Ectodermal cell (in vitro differentiated cells): ENCODE results near the gene OR9Q1.
A peak's percentile ranks its signal among the peaks of the same experiment; 100 is the strongest.

ENCODE experiments used
- H3K27ac ChIP-seq: 2 replicates; pipeline ENCODE4 v1.7.0; 2013; ENCODE audit warnings: mild to moderate bottlenecking, low read depth, low read length; ENCODE audit not compliant: insufficient read depth, poor library complexity, severe bottlenecking
- H3K27me3 ChIP-seq: 2 replicates; pipeline ENCODE4 v1.7.0; 2013; ENCODE audit warnings: mild to moderate bottlenecking, low read length; ENCODE audit not compliant: insufficient read depth, control insufficient read depth, poor library complexity, severe bottlenecking
- H3K36me3 ChIP-seq: one replicate; pipeline ENCODE4 v1.7.0; 2013; ENCODE audit warnings: low read length; ENCODE audit not compliant: control insufficient read depth, insufficient read depth
- H3K4me1 ChIP-seq: one replicate; pipeline ENCODE4 v1.7.0; 2013; ENCODE audit warnings: low read length; ENCODE audit not compliant: control insufficient read depth, insufficient read depth
- H3K4me3 ChIP-seq: 2 replicates; pipeline ENCODE4 v1.7.0; 2013; ENCODE audit warnings: low read depth, low read length, control low read depth; ENCODE audit not compliant: insufficient read depth
- H3K9me3 ChIP-seq: 2 replicates; pipeline ENCODE4 v1.7.0; 2013; ENCODE audit warnings: mild to moderate bottlenecking, low read length, moderate library complexity; ENCODE audit not compliant: control insufficient read depth
- WGBS, 2 experiments: methylation state at CpG; one replicate each; pipeline ENCODE4 v1.1.7; 2013; ENCODE audit warnings: missing lambda C conversion rate in 2 of 2; 5-methylcytosine and 5-hydroxymethylcytosine counted together

The OR9Q1 gene

GRCh38 chr11:58028687-58029411 lies 5.2 kb downstream of the OR9Q1 start:
- no peaks in the 10 kb centered on the region for H3K27me3 ChIP-seq
- H3K36me3 ChIP-seq: no peaks in the 10 kb centered on the region
- no peaks in the 10 kb centered on the region for H3K4me1 ChIP-seq
- H3K4me3 ChIP-seq: no peak overlapping the region
- H3K27ac ChIP-seq: no peak overlapping the region
- no peaks in the 10 kb centered on the region for H3K9me3 ChIP-seq
- WGBS, 2 experiments: 94 to 95% methylated on average over 6 of the region's 6 CpGs

DNA sequence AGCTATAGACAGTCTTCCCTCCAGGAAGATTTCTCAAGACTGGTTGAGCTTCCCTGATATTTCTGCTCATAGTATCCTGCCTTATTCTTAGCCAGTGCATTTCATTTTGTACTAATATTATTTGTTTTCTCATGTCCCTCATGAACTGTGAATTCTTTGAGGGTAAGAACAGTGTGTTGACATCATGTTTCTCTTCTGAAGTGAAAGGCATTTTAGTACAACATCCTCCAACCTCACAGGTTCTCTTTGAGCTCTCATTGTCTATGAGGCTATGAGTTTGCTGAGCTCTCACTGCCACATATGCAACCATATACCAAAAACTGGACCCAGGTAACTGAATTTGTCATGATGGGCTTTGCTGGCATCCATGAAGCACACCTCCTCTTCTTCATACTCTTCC lies 7.0 kb downstream of the OR9Q1 start, which contains the start of gene OR6Q1:
Gene OR6Q1, plus strand, starts transcription at position 301 of the 400 bp plus-strand sequence. Its CDS starts 0 bp downstream, at position 301.
- H3K4me1 ChIP-seq: no peaks in the 10 kb centered on the region
- no peak within 1 kb of the TSS for H3K4me3 ChIP-seq
- no peaks in the 10 kb centered on the region for H3K27me3 ChIP-seq
- no peaks in the 10 kb centered on the region for H3K9me3 ChIP-seq
- no peak within 1 kb of the TSS for H3K27ac ChIP-seq
- no peaks in the 10 kb centered on the region for H3K36me3 ChIP-seq

DNA sequence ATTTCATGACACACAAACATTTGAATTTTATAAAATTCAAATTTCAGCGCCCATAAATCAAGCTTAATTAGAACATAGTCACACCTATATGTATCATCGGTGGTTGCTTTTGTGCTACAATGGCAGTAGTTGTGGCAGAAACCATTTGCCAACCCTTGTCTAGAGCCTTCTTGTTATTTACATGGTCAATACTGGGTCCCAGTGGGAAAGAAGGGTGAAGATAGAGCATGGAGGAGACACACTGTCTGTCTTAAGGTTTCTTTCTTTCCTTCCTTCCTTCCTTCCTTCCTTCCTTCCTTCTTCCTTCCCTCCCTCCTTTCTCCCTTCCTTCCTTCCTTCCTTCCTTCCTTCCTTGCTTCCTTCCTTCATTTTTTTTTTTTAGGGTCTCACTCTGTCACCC lies 10.8 kb downstream of the OR9Q1 start:
- Histone ChIP-seq H3K4me3 (no peak overlapping the region), H3K27me3 (no peaks in the 10 kb centered on the region), H3K9me3 (no peaks in the 10 kb centered on the region), H3K4me1 (no peaks in the 10 kb centered on the region), H3K27ac (no peak overlapping the region), H3K36me3 (no peaks in the 10 kb centered on the region)
- 92 to 97% methylated on average over 2 of the region's 2 CpGs for WGBS, 2 experiments

- no peaks in the 10 kb centered on the region for H3K9me3 ChIP-seq
- H3K36me3 ChIP-seq: no peaks in the 10 kb centered on the region
- no peaks in the 10 kb centered on the region for H3K27me3 ChIP-seq
- no peaks in the 10 kb centered on the region for H3K4me1 ChIP-seq
- H3K27ac ChIP-seq: no peak overlapping the region
- H3K4me3 ChIP-seq: no peak overlapping the region
Measured at GRCh38 chr11:58039589-58039988, 15.9 kb downstream of the OR9Q1 start.

GRCh38 chr11:58043379-58043778 lies 19.7 kb downstream of the OR9Q1 start:
- WGBS, 2 experiments: 65% methylated on average over 2 of the region's 2 CpGs; no CpG with 5 or more reads in 1 of the 2 experiments
- Histone ChIP-seq H3K27me3 (no peaks in the 10 kb centered on the region), H3K4me3 (no peak overlapping the region), H3K27ac (no peak overlapping the region), H3K4me1 (no peaks in the 10 kb centered on the region), H3K9me3 (no peaks in the 10 kb centered on the region), H3K36me3 (no peaks in the 10 kb centered on the region)

- H3K27ac ChIP-seq: no peak overlapping the region
- no peaks in the 10 kb centered on the region for H3K4me1 ChIP-seq
- H3K9me3 ChIP-seq: no peaks in the 10 kb centered on the region
- H3K27me3 ChIP-seq: no peaks in the 10 kb centered on the region
- H3K4me3 ChIP-seq: no peak overlapping the region
- 63 to 88% methylated on average over 1 to 2 of the region's 3 CpGs for WGBS, 2 experiments
- no peaks in the 10 kb centered on the region for H3K36me3 ChIP-seq
Measured at GRCh38 chr11:58046231-58046630, 22.6 kb downstream of the OR9Q1 start.

GRCh38 chr11:58047818-58048217 lies 24.1 kb downstream of the OR9Q1 start:
- WGBS, 2 experiments: 90 to 91% methylated on average over 2 to 3 of the region's 3 CpGs

DNA sequence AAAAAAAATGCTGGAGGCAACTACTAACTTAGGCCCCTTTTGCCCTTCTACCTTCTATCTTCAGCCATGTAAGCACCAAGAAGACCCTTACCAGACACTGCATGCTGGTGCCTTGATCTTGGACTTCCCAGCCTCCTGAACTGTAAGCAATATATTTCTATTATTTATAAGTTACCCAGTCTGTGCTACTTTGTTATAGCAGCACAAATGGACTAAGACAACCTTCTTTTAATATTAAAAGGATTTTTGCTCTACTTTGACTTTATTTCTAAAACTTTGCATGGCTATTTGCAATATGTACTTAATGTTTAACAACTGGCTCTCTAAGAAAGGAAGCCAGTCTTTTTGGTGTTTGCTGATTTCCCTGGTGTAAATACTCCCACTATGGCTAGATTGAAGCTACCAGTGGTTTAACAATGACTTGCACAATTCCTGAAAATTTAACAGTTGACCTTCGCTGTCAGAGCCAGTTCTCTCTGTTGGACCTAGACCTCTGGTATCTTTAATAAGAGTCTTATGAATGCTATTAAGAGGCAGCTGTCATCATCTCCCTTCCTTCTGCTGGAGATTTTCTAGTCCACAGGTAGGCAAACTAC lies 32.2 kb downstream of the OR9Q1 start:
- Histone ChIP-seq H3K4me3 (no peak overlapping the region), H3K9me3 (no peaks in the 10 kb centered on the region)
- 91 to 100% methylated on average over 1 of the region's 1 CpG for WGBS, 2 experiments

More at GRCh38 chr11:58047818-58048217, 24.1 kb downstream of the OR9Q1 start:
- Histone ChIP-seq H3K27ac (no peak overlapping the region), H3K4me1 (no peaks in the 10 kb centered on the region), H3K36me3 (no peaks in the 10 kb centered on the region), H3K9me3 (no peaks in the 10 kb centered on the region), H3K27me3 (no peaks in the 10 kb centered on the region), H3K4me3 (no peak overlapping the region)

GRCh38 chr11:58057481-58057880 lies 33.8 kb downstream of the OR9Q1 start:
- no peak overlapping the region for H3K27ac ChIP-seq
- 93 to 94% methylated on average over 2 to 3 of the region's 3 CpGs for WGBS, 2 experiments
- no peaks in the 10 kb centered on the region for H3K9me3 ChIP-seq
- H3K27me3 ChIP-seq: no peaks in the 10 kb centered on the region
- H3K4me1 ChIP-seq: peaks cover 12% of the 10 kb centered on the region
- no peak overlapping the region for H3K4me3 ChIP-seq
- H3K36me3 ChIP-seq: no peaks in the 10 kb centered on the region

More for the DNA sequence above, 32.2 kb downstream of the OR9Q1 start:
- Histone ChIP-seq H3K4me1 (peaks cover 12% of the 10 kb centered on the region), H3K27ac (no peak overlapping the region), H3K27me3 (no peaks in the 10 kb centered on the region), H3K36me3 (no peaks in the 10 kb centered on the region)

GRCh38 chr11:58058276-58059006 lies 34.8 kb downstream of the OR9Q1 start:
- Histone ChIP-seq H3K4me3 (no peak overlapping the region), H3K27me3 (no peaks in the 10 kb centered on the region), H3K36me3 (no peaks in the 10 kb centered on the region), H3K4me1 (peaks cover 12% of the 10 kb centered on the region), H3K9me3 (no peaks in the 10 kb centered on the region), H3K27ac (peak overlapping the region; percentile 56)
- WGBS, 2 experiments: 67 to 75% methylated on average over 13 of the region's 13 CpGs
